A549 (cell line): ENCODE results near the gene TGFBI. TPM values are rescaled to one million over a fixed set of nuclear protein-coding genes. Genes with fewer than 3 reads are reported as not detected.

ENCODE experiments used
- ATAC-seq, 2 experiments: fragments of 200-7000 bp in 1 of 2; fragments of >200 bp in 1 of 2; cut with Nextera tagmentation in 1 of 2; cut with Tn5 transposase in 1 of 2; 3 replicates each; pipeline versions ENCODE4 v1.8.0 to v1.9.1; 2018 to 2020; ENCODE audit warnings: mild to moderate bottlenecking in 1 of 2, moderate library complexity in 1 of 2
- CTCF ChIA-PET: fragments of 300-600 bp; sonication (Branson Sonifier 250); formaldehyde crosslinking; extraction: SDS; loops from one replicate; lab custom pipeline; 2021; ENCODE audit warnings: antibody characterized with exemption, inconsistent platforms; lab: Yijun Ruan, JAX
- POLR2A ChIA-PET: fragments of 350-600 bp; formaldehyde crosslinking; extraction: SDS; loops from one replicate; lab custom pipeline; 2021; ENCODE audit warnings: antibody characterized with exemption, inconsistent platforms; lab: Yijun Ruan, JAX
- DNase-seq, 2 experiments: peaks; one replicate each; pipeline versions ENCODE4 v3.0.0 to v3.0.0-alpha.2; 2011 to 2016; ENCODE audit warnings: low read depth in 1 of 2, low spot score in 1 of 2
- FAIRE-seq: peaks from 2 replicates; lab custom pipeline; 2011; peaks lifted over from hg19 to GRCh38; lab: Jason Lieb, UNC
- H3K27ac ChIP-seq, 2 experiments: fragments of >200 bp; sonication (Bioruptor Twin); formaldehyde crosslinking; 3 replicates each; pipeline ENCODE4 v1.5.1; 2016 to 2017
- H3K4me1 ChIP-seq: fragments of >200 bp; sonication (Bioruptor Twin); formaldehyde crosslinking; 3 replicates; pipeline ENCODE4 v1.6.1; 2016
- H3K4me2 ChIP-seq: fragments of >200 bp; sonication (Bioruptor Twin); formaldehyde crosslinking; 3 replicates; pipeline ENCODE4 v1.6.1; 2016
- H3K4me3 ChIP-seq: fragments of >200 bp; sonication (Bioruptor Twin); formaldehyde crosslinking; 3 replicates; pipeline ENCODE4 v1.5.1; 2016
- H3K9me3 ChIP-seq: fragments of >200 bp; sonication (Bioruptor Twin); formaldehyde crosslinking; 3 replicates; pipeline ENCODE4 v1.6.1; 2016
- CBX2 ChIP-seq: fragments of 200-600 bp; sonication (generic); IDR thresholded peaks from 2 replicates; pipeline ENCODE4 v1.6.1; 2016; ENCODE audit warnings: low read depth, mild to moderate bottlenecking, borderline replicate concordance
- CEBPB ChIP-seq, 2 experiments: fragments of >200 bp in 1 of 2; sonication (Bioruptor Twin) in 1 of 2; formaldehyde crosslinking in 1 of 2; IDR thresholded peaks; 2 replicates each; pipeline ENCODE4 v1.6.1; 2012 to 2016
- CHD2 ChIP-seq: fragments of 150-350 bp; IDR thresholded peaks from 2 replicates; pipeline ENCODE4 v1.6.1; 2014; ENCODE audit warnings: low read length; ENCODE audit not compliant: partially characterized antibody
- ESRRA ChIP-seq: fragments of 150-350 bp; IDR thresholded peaks from 2 replicates; pipeline ENCODE4 v1.6.1; 2014; ENCODE audit warnings: mild to moderate bottlenecking, low read length, borderline replicate concordance
- FOSB ChIP-seq: fragments of 250-450 bp; sonication (Bioruptor Pico); IDR thresholded peaks from 2 replicates; pipeline ENCODE4 v1.5.0; 2020; ENCODE audit warnings: mild to moderate bottlenecking, moderate library complexity
- FOSL2 ChIP-seq, 2 experiments: fragments of 450-650 bp in 1 of 2; fragments of >200 bp in 1 of 2; sonication (Bioruptor Twin) in 1 of 2; formaldehyde crosslinking; IDR thresholded peaks; 2 replicates each; pipeline versions ENCODE4 v1.5.0 to v1.6.1; 2016 to 2020; ENCODE audit warnings: mild to moderate bottlenecking in 1 of 2, moderate library complexity in 1 of 2
- FOXS1 ChIP-seq: fragments of 250-450 bp; sonication (Bioruptor Pico); IDR thresholded peaks from 2 replicates; pipeline ENCODE4 v1.5.0; 2020; ENCODE audit warnings: mild to moderate bottlenecking, moderate library complexity
- HMGXB4 ChIP-seq: fragments of 250-450 bp; sonication (Bioruptor Pico); IDR thresholded peaks from 2 replicates; pipeline ENCODE4 v1.5.0; 2021; ENCODE audit warnings: mild to moderate bottlenecking, moderate library complexity, borderline replicate concordance
- HOXA7 ChIP-seq: fragments of 250-450 bp; sonication (Bioruptor Pico); IDR thresholded peaks from 2 replicates; pipeline ENCODE4 v1.5.0; 2020; ENCODE audit warnings: mild to moderate bottlenecking, moderate library complexity
- JUN ChIP-seq, 2 experiments: fragments of >200 bp; sonication (Bioruptor Twin); formaldehyde crosslinking; IDR thresholded peaks; 2 replicates in 1 of 2; 3 replicates in 1 of 2; pipeline ENCODE4 v1.6.1; 2016 to 2017
- JUNB ChIP-seq: fragments of >200 bp; sonication (Bioruptor Twin); formaldehyde crosslinking; IDR thresholded peaks from 2 replicates; pipeline ENCODE4 v1.6.1; 2016
- MAFK ChIP-seq: fragments of 450-650 bp; IDR thresholded peaks from 2 replicates; pipeline ENCODE4 v1.6.1; 2014; ENCODE audit not compliant: partially characterized antibody
- NPAS2 ChIP-seq: fragments of 250-450 bp; sonication (Bioruptor Pico); IDR thresholded peaks from 2 replicates; pipeline ENCODE4 v1.8.0; 2022; ENCODE audit warnings: mild to moderate bottlenecking, moderate library complexity, borderline replicate concordance
- NR3C1 ChIP-seq: fragments of >200 bp; sonication (Bioruptor Twin); formaldehyde crosslinking; IDR thresholded peaks from 3 replicates; pipeline ENCODE4 v1.6.1; 2017
- PHF8 ChIP-seq: fragments of 200-600 bp; sonication (generic); IDR thresholded peaks from 2 replicates; pipeline ENCODE4 v1.6.1; 2016; ENCODE audit warnings: low read depth, mild to moderate bottlenecking, antibody characterized with exemption, moderate library complexity, borderline replicate concordance
- POLR2AphosphoS2 ChIP-seq: conservative IDR thresholded peaks from 2 replicates; pipeline ENCODE4 v1.6.1; 2012; ENCODE audit warnings: low read length, improper control_type of control experiment, inconsistent platforms
- RAD21 ChIP-seq, 2 experiments: fragments of >200 bp in 1 of 2; sonication (Bioruptor Twin) in 1 of 2; formaldehyde crosslinking in 1 of 2; IDR thresholded peaks in 1 of 2; conservative IDR thresholded peaks in 1 of 2; 2 replicates in 1 of 2; 3 replicates in 1 of 2; pipeline ENCODE4 v1.6.1; 2012 to 2018; ENCODE audit warnings: inconsistent platforms in 1 of 2
- REST ChIP-seq: fragments of 200-600 bp; sonication (generic); IDR thresholded peaks from 2 replicates; pipeline ENCODE4 v1.6.1; 2016; ENCODE audit warnings: antibody characterized with exemption, mild to moderate bottlenecking, moderate library complexity
- RFX5 ChIP-seq: fragments of 450-650 bp; IDR thresholded peaks from 2 replicates; pipeline ENCODE4 v1.7.1; 2014; ENCODE audit warnings: antibody characterized with exemption, mild to moderate bottlenecking, moderate library complexity
- RNF2 ChIP-seq: fragments of 200-600 bp; sonication (generic); IDR thresholded peaks from 2 replicates; pipeline ENCODE4 v1.6.1; 2016; ENCODE audit warnings: low read depth, mild to moderate bottlenecking, antibody characterized with exemption, moderate library complexity, borderline replicate concordance
- TP53 ChIP-seq: fragments of 250-450 bp; sonication (Bioruptor Pico); IDR thresholded peaks from 2 replicates; pipeline ENCODE4 v1.5.0; 2021; ENCODE audit warnings: mild to moderate bottlenecking, moderate library complexity
- ZFP36 ChIP-seq: fragments of 450-650 bp; IDR thresholded peaks from 2 replicates; pipeline ENCODE4 v1.6.1; 2014; ENCODE audit warnings: borderline replicate concordance; ENCODE audit not compliant: partially characterized antibody
- ZNF302 ChIP-seq: fragments of 250-450 bp; sonication (Bioruptor Pico); IDR thresholded peaks from 2 replicates; pipeline ENCODE4 v1.9.0; 2021; ENCODE audit warnings: inconsistent platforms, mild to moderate bottlenecking, moderate library complexity
- WGBS: methylation state at CpG from one replicate; pipeline ENCODE4 v1.1.6; 2017; ENCODE audit errors: missing lambda C conversion rate; 5-methylcytosine and 5-hydroxymethylcytosine counted together
- polyA plus RNA-seq, 4 experiments: library from polyadenylated mRNA; depleted of rRNA in 3 of 4; stranded (reverse); fragments of >200 nt; fragmentation: RNase III in 1 of 4; extraction: RNeasy Plus Mini Kit Qiagen cat#74134 plus additional on column Dnase treatment in 1 of 4; gene quantifications; 2 replicates in 3 of 4; 3 replicates in 1 of 4; pipeline ENCODE4 v1.2.3, GENCODE V29; 2011 to 2017
- TF ChIP-seq, protein P1 (sequence below): fragments of >200 bp; sonication (Bioruptor Twin); formaldehyde crosslinking; IDR thresholded peaks from 2 replicates; pipeline ENCODE4 v1.6.1; 2016
- TF ChIP-seq, protein P2 (sequence below): IDR thresholded peaks from 2 replicates; pipeline ENCODE4 v1.6.1; 2012
- TF ChIP-seq, protein P3 (sequence below): fragments of 250-450 bp; sonication (Bioruptor Pico); IDR thresholded peaks from 2 replicates; pipeline ENCODE4 v1.5.0; 2020; ENCODE audit warnings: low read depth, mild to moderate bottlenecking, moderate library complexity

Gene TGFBI
- polyA plus RNA-seq, 2 of the 4 experiments (the other 2 are of a cell fraction) = 1,135 to 1,859 TPM

DNA sequence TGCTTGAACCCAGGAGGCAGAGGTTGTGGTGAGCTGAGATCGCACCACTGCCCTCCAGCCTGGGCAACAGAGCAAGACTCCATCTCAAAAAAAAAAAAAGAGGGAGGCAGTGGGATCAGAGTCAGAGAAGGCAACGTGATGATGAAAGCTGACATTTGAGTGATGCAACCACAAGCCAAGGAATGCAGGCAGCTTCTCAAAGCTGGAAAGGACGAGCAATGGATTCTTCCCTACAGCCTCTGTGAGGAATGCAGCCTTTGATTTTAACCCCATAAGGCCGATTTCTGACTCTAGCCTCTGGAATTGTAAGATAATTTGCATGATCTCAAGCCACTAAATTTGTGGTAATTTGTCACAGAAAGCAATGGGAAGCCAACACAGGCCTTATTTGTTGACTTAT is 9.8 kb downstream of the TGFBI start (continued):
- peak in 1 of 2 experiments; percentile 21; a peak in 2 of 5 replicates for TF ChIP-seq JUN (IDR thresholded peaks at IDR 0.05)
- no peak for TF ChIP-seq RNF2
- peak; percentile 74 to 83; a peak in 3 of 4 replicates for TF ChIP-seq CEBPB (IDR thresholded peaks at IDR 0.05)
- no peak for TF ChIP-seq ZFP36
- no peak for TF ChIP-seq NPAS2 (CRISPR knock-in tag)
- TF ChIP-seq TP53 (CRISPR knock-in tag) = 0 out of 2 replicates have a peak, but pooled peaks have one; percentile 40
- TF ChIP-seq ZNF302 (CRISPR knock-in tag) = no peak
- no peak for TF ChIP-seq CBX2
- TF ChIP-seq FOSB (CRISPR knock-in tag) = no peak

- TF ChIP-seq, protein P1, sequence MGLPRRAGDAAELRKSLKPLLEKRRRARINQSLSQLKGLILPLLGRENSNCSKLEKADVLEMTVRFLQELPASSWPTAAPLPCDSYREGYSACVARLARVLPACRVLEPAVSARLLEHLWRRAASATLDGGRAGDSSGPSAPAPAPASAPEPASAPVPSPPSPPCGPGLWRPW = no peak
- TF ChIP-seq CHD2 (no peak), TP53 (CRISPR knock-in tag) (peak; percentile 62; the same call in 1 of the 2 replicates), FOSL2 (IDR thresholded peaks at IDR 0.05) (no peak), FOSL2 (CRISPR knock-in tag; IDR thresholded peaks at IDR 0.05) (no peak), HOXA7 (0 out of 2 replicates have a peak, but pooled peaks have one; percentile 58), RFX5 (no peak), POLR2AphosphoS2 (no peak), FOXS1 (no peak), RAD21 (conservative IDR thresholded peaks at IDR 0.05 in 1 of 2, IDR thresholded peaks at IDR 0.05 in 1 of 2) (0 out of 5 replicates have a peak, but pooled peaks of 1 of the 2 experiments have one; percentile 15), NR3C1 (no peak), RNF2 (no peak), JUNB (no peak), ESRRA (no peak), FOSB (CRISPR knock-in tag) (no peak)
- TF ChIP-seq, protein P2, sequence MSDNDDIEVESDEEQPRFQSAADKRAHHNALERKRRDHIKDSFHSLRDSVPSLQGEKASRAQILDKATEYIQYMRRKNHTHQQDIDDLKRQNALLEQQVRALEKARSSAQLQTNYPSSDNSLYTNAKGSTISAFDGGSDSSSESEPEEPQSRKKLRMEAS = no peak
- TF ChIP-seq, protein P3, sequence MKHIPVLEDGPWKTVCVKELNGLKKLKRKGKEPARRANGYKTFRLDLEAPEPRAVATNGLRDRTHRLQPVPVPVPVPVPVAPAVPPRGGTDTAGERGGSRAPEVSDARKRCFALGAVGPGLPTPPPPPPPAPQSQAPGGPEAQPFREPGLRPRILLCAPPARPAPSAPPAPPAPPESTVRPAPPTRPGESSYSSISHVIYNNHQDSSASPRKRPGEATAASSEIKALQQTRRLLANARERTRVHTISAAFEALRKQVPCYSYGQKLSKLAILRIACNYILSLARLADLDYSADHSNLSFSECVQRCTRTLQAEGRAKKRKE = 0 out of 2 replicates have a peak, but pooled peaks have one; percentile 42
- 70% methylated on average over 2 of the region's 2 CpGs for WGBS
- peaks cover 96% of the 10 kb centered on the region for H3K4me1 ChIP-seq
- peak overlapping the region; percentile 49 to 77 for H3K27ac ChIP-seq
- H3K9me3 ChIP-seq = no peaks in the 10 kb centered on the region
- POLR2A ChIA-PET = interaction anchor here (1.0 to 1.9 kb wide), 4 partner anchors 17 to 62 kb away, joined by 3 to 8 read pairs (median 4); no protein-coding TSS in a partner anchor
- peak overlapping the region; percentile 39; the same call in 2 of the 3 replicates for H3K4me2 ChIP-seq
- CTCF ChIA-PET = interaction anchor here (1.1 to 3.5 kb wide), 5 partner anchors 11 to 94 kb away, joined by 3 to 15 read pairs (median 5); partner anchors contain the start of gene TGFBI
- peak; percentile 6 to 21; a peak in 3 of 6 replicates for ATAC-seq
- no peak for DNase-seq
- no peak for FAIRE-seq
- no peak overlapping the region for H3K4me3 ChIP-seq
These were observed 10.4 kb downstream of the TGFBI start for GRCh38 chr5:136039202-136039601.

DNA sequence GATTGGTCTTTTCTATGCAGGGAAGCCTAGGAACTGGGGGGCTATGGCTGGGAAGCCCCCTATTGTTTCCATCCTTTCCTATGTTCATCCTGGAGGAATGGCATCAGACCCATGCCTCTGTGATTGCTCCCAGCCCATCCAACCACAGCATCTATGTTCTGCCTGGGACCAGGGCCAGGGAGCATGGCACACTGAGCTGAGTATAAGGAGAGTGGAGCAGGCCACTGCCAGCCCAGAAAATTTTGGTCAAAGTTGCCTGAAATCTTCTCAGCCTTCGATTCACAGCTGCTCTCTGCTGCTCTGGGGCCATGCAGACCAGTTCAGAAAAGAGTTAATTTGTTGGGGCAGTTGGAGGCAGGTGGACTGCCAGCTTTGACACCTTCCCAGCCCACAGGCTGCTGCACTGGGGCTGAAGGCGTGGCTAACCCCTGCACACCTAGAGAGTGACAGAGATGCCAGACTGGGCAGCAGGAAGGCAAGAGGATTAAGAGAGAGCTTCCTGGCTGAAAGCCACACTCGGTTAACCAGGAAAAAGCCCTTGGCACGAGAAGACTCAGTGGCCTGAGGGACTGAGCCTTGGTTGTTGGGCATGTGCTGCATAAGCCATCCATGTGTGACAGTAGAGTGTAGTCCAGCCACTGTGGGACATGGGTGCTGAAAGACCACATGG is 12.1 kb downstream of the TGFBI start:
- ChIA-PET CTCF (interaction anchor here (0.8 to 4.4 kb wide), 7 partner anchors 12 to 152 kb away, joined by 3 to 21 read pairs (median 5); partner anchors contain the start of gene TGFBI), POLR2A (interaction anchor here (0.9 to 1.4 kb wide), 4 partner anchors 11 to 64 kb away, joined by 3 to 5 read pairs (median 4); partner anchors contain the start of gene TGFBI)
- Histone ChIP-seq H3K9me3 (no peaks in the 10 kb centered on the region), H3K4me3 (no peak overlapping the region), H3K27ac (peak overlapping the region; percentile 58 to 77), H3K4me2 (peak overlapping the region; percentile 39), H3K4me1 (peaks cover 89% of the 10 kb centered on the region)
- no peak for FAIRE-seq
- 50% methylated on average over 4 of the region's 4 CpGs for WGBS
- ATAC-seq = peak; percentile 26 to 29
- DNase-seq = no peak
- TF ChIP-seq HMGXB4 (CRISPR knock-in tag) = no peak
- TF ChIP-seq PHF8 = no peak
- no peak for TF ChIP-seq NPAS2 (CRISPR knock-in tag)
- TF ChIP-seq REST = no peak
- no peak for TF ChIP-seq CEBPB (IDR thresholded peaks at IDR 0.05)
- no peak for TF ChIP-seq JUN (IDR thresholded peaks at IDR 0.05)
- no peak for TF ChIP-seq MAFK
